HG03469 (cell line): ENCODE data around the gene SCAMP4.

ENCODE experiments used
- ATAC-seq: cut with Tn5 transposase; IDR thresholded peaks from one replicate; pipeline ENCODE4 v1.9.1; 2021; ENCODE audit warnings: mild to moderate bottlenecking, moderate library complexity, moderate number of reproducible peaks; ENCODE audit not compliant: unreplicated experiment

SCAMP4 gene

GRCh38 chr19:1955171-1956121 lies 50.2 kb downstream of the SCAMP4 start:
- ATAC-seq = no peak

GRCh38 chr19:1956122-1956494 lies 50.9 kb downstream of the SCAMP4 start:
- ATAC-seq = no peak

GRCh38 chr19:1956868-1957492 lies 51.8 kb downstream of the SCAMP4 start:
- ATAC-seq = no peak

- ATAC-seq = no peak
These were observed 52.5 kb downstream of the SCAMP4 start for GRCh38 chr19:1957562-1958248.

GRCh38 chr19:1959928-1960589 lies 54.9 kb downstream of the SCAMP4 start:
- ATAC-seq = no peak

- ATAC-seq = no peak
These were observed 56.0 kb downstream of the SCAMP4 start for GRCh38 chr19:1961000-1961883.

- ATAC-seq = no peak
These were observed 57.5 kb downstream of the SCAMP4 start for GRCh38 chr19:1962674-1963073.

- no peak for ATAC-seq
These were observed 61.9 kb downstream of the SCAMP4 start for GRCh38 chr19:1967087-1967608.

- no peak for ATAC-seq
These were observed 63.3 kb downstream of the SCAMP4 start for GRCh38 chr19:1968279-1969175.

- no peak for ATAC-seq
These were observed 64.2 kb downstream of the SCAMP4 start for GRCh38 chr19:1969176-1970002.

GRCh38 chr19:1970003-1970805 lies 65.0 kb downstream of the SCAMP4 start:
- ATAC-seq = no peak

- ATAC-seq = no peak
These were observed 65.8 kb downstream of the SCAMP4 start for GRCh38 chr19:1970806-1971502.

- ATAC-seq = no peak
These were observed 69.4 kb downstream of the SCAMP4 start for GRCh38 chr19:1974381-1975161.

GRCh38 chr19:1975162-1975480 lies 69.9 kb downstream of the SCAMP4 start:
- ATAC-seq = no peak
